ENCODE measurements around the gene NRG4.
"Not testable (repeated sequence)": the region's sequence is repeated elsewhere in the genome, so short reads cannot be mapped to it uniquely, and the experiment has no call there.

The NRG4 gene

GRCh38 chr15:75927601-75928000 lies 84.6 kb downstream of the NRG4 start:
- DNase-seq (ENCODE audit: low read depth, low spot score): no peak

- DNase-seq (ENCODE audit: low read depth, low spot score): no peak
These were observed 85.3 kb downstream of the NRG4 start for GRCh38 chr15:75926931-75927330.

GRCh38 chr15:75925440-75925839 lies 86.8 kb downstream of the NRG4 start:
- no peak for DNase-seq (ENCODE audit: low read depth, low spot score)

- no peak for DNase-seq (ENCODE audit: low read depth, low spot score)
These were observed 87.6 kb downstream of the NRG4 start for GRCh38 chr15:75924576-75924975.

GRCh38 chr15:75923756-75924155 lies 88.5 kb downstream of the NRG4 start:
- no peak for DNase-seq (ENCODE audit: low read depth, low spot score)

GRCh38 chr15:75921732-75922703 lies 90.2 kb downstream of the NRG4 start:
- no peak for DNase-seq (ENCODE audit: low read depth, low spot score)

GRCh38 chr15:75920079-75920478 lies 92.1 kb downstream of the NRG4 start:
- no peak for DNase-seq (ENCODE audit: low read depth, low spot score)

GRCh38 chr15:75918135-75918534 lies 94.1 kb downstream of the NRG4 start:
- no peak for DNase-seq (ENCODE audit: low read depth, low spot score)

- DNase-seq (ENCODE audit: low read depth, low spot score): no peak
These were observed 95.2 kb downstream of the NRG4 start for GRCh38 chr15:75916978-75917377.

GRCh38 chr15:75910355-75910754 lies 101.9 kb downstream of the NRG4 start:
- not testable (repeated sequence) for DNase-seq (ENCODE audit: low read depth, low spot score)

GRCh38 chr15:75905231-75905630 lies 107.0 kb downstream of the NRG4 start:
- no peak for DNase-seq (ENCODE audit: low read depth, low spot score)

- peak; percentile 75 for DNase-seq (ENCODE audit: low read depth, low spot score)
These were observed 108.6 kb downstream of the NRG4 start, which contains the start of gene FBXO22 for GRCh38 chr15:75903331-75904239. TSS of gene FBXO22 (plus strand) at chr15:75903878. CDS start at chr15:75903964, 86 bp downstream.

GRCh38 chr15:75902129-75902557 lies 110.1 kb downstream of the NRG4 start:
- DNase-seq (ENCODE audit: low read depth, low spot score): no peak

- DNase-seq (ENCODE audit: low read depth, low spot score): no peak
These were observed 111.6 kb downstream of the NRG4 start for GRCh38 chr15:75900577-75900976.

GRCh38 chr15:75895731-75896130 lies 116.5 kb downstream of the NRG4 start:
- DNase-seq (ENCODE audit: low read depth, low spot score): no peak

GRCh38 chr15:75891895-75892294 lies 120.3 kb downstream of the NRG4 start:
- peak; percentile 43 for DNase-seq (ENCODE audit: low read depth, low spot score)
